WTC11 (cell line): ENCODE data around the gene CERS2. TPM values are rescaled to one million over a fixed set of nuclear protein-coding genes. Genes with fewer than 3 reads are reported as not detected.

Source experiments
- ATAC-seq: fragments of 200-7000 bp; cut with Tn5 transposase; 2 replicates; pipeline ENCODE4 v1.10.0; 2021; ENCODE audit warnings: mild to moderate bottlenecking, moderate library complexity
- CTCF ChIA-PET: fragments of 300-600 bp; sonication (Branson Sonifier 250); formaldehyde crosslinking; loops from one replicate; lab custom pipeline; 2021; ENCODE audit warnings: antibody characterized with exemption; lab: Charles Lee
- POLR2A ChIA-PET: fragments of 350-600 bp; sonication (Branson Sonifier 250); formaldehyde crosslinking; loops from one replicate; lab custom pipeline; 2021; ENCODE audit warnings: antibody characterized with exemption; lab: Charles Lee
- DNase-seq: peaks from one replicate; pipeline ENCODE4 v3.0.0; 2021; ENCODE audit warnings: low spot score
- H3K27ac Mint-ChIP-seq: 2 replicates; pipeline ENCODE4 v1.8.0; 2021; ENCODE audit warnings: mixed read lengths
- H3K27me3 Mint-ChIP-seq: 2 replicates; pipeline ENCODE4 v1.8.0; 2021; ENCODE audit warnings: low read depth, mild to moderate bottlenecking, moderate library complexity, mixed read lengths
- H3K36me3 Mint-ChIP-seq: 2 replicates; pipeline ENCODE4 v1.8.0; 2021; ENCODE audit warnings: mixed read lengths
- H3K4me1 Mint-ChIP-seq: 2 replicates; pipeline ENCODE4 v1.8.0; 2022; ENCODE audit warnings: mixed read lengths
- H3K4me3 Mint-ChIP-seq: 2 replicates; pipeline ENCODE4 v1.8.0; 2021; ENCODE audit warnings: mild to moderate bottlenecking, moderate library complexity, mixed read lengths
- H3K9me3 Mint-ChIP-seq: 2 replicates; pipeline ENCODE4 v1.8.0; 2021; ENCODE audit warnings: mixed read lengths
- ATF1 ChIP-seq: sonication (generic); formaldehyde crosslinking; IDR thresholded peaks from 2 replicates; pipeline ENCODE4 v1.8.1; 2023; ENCODE audit warnings: mild to moderate bottlenecking, moderate library complexity, missing genetic modification reagents
- MXD4 ChIP-seq: fragments of 250-450 bp; sonication (Bioruptor Pico); IDR thresholded peaks from 2 replicates; pipeline ENCODE4 v1.8.0; 2021; ENCODE audit warnings: mild to moderate bottlenecking, moderate library complexity, borderline replicate concordance
- NFATC4 ChIP-seq: fragments of 250-450 bp; sonication (Bioruptor Pico); IDR thresholded peaks from 2 replicates; pipeline ENCODE4 v1.9.0; 2021; ENCODE audit warnings: mild to moderate bottlenecking
- NFE2L1 ChIP-seq: sonication (generic); formaldehyde crosslinking; IDR thresholded peaks from 2 replicates; pipeline ENCODE4 v1.8.1; 2023; ENCODE audit warnings: missing genetic modification reagents
- NR3C1 ChIP-seq: sonication (generic); formaldehyde crosslinking; conservative IDR thresholded peaks from 2 replicates; pipeline ENCODE4 v1.8.1; 2023; ENCODE audit warnings: low read depth, mild to moderate bottlenecking, missing genetic modification reagents
- SMAD3 ChIP-seq: sonication (generic); formaldehyde crosslinking; IDR thresholded peaks from 2 replicates; pipeline ENCODE4 v1.8.0; 2022; ENCODE audit warnings: missing genetic modification reagents, mild to moderate bottlenecking, borderline replicate concordance
- SOX15 ChIP-seq: fragments of 250-450 bp; sonication (Bioruptor Pico); IDR thresholded peaks from 2 replicates; pipeline ENCODE4 v1.9.0; 2021; ENCODE audit warnings: mild to moderate bottlenecking
- ZBTB21 ChIP-seq: sonication (generic); formaldehyde crosslinking; IDR thresholded peaks from 2 replicates; pipeline ENCODE4 v1.8.1; 2023; ENCODE audit warnings: mild to moderate bottlenecking, missing genetic modification reagents, borderline replicate concordance
- ZNF121 ChIP-seq: sonication (generic); formaldehyde crosslinking; IDR thresholded peaks from 2 replicates; pipeline ENCODE4 v1.8.0; 2023; ENCODE audit warnings: missing genetic modification reagents
- ZNF416 ChIP-seq: fragments of 250-450 bp; sonication (Bioruptor Pico); IDR thresholded peaks from 2 replicates; pipeline ENCODE4 v1.9.0; 2021; ENCODE audit warnings: mild to moderate bottlenecking, inconsistent platforms
- total RNA-seq: library from RNA; stranded (reverse); gene quantifications from 3 replicates; pipeline ENCODE4 v1.2.3, GENCODE V29; 2021
- TF ChIP-seq, protein P1 (sequence below): fragments of 250-450 bp; sonication (Bioruptor Pico); conservative IDR thresholded peaks from 2 replicates; pipeline ENCODE4 v1.9.0; 2021; ENCODE audit warnings: mild to moderate bottlenecking
- TF ChIP-seq, protein P2 (sequence below): sonication (generic); formaldehyde crosslinking; conservative IDR thresholded peaks from 2 replicates; pipeline ENCODE4 v1.8.1; 2023; ENCODE audit warnings: mild to moderate bottlenecking, low read depth, missing genetic modification reagents, moderate library complexity
- TF ChIP-seq, protein P3 (sequence below): fragments of 200-600 bp; IDR thresholded peaks from 2 replicates; pipeline ENCODE4 v1.8.0; 2022; ENCODE audit warnings: antibody characterized with exemption
- TF ChIP-seq, protein P4 (sequence below): sonication (generic); formaldehyde crosslinking; IDR thresholded peaks from 2 replicates; pipeline ENCODE4 v1.8.0; 2023; ENCODE audit warnings: missing genetic modification reagents, mild to moderate bottlenecking, borderline replicate concordance

CERS2 gene
- total RNA-seq, 1 experiment from 2014 or later, result 182 TPM

DNA sequence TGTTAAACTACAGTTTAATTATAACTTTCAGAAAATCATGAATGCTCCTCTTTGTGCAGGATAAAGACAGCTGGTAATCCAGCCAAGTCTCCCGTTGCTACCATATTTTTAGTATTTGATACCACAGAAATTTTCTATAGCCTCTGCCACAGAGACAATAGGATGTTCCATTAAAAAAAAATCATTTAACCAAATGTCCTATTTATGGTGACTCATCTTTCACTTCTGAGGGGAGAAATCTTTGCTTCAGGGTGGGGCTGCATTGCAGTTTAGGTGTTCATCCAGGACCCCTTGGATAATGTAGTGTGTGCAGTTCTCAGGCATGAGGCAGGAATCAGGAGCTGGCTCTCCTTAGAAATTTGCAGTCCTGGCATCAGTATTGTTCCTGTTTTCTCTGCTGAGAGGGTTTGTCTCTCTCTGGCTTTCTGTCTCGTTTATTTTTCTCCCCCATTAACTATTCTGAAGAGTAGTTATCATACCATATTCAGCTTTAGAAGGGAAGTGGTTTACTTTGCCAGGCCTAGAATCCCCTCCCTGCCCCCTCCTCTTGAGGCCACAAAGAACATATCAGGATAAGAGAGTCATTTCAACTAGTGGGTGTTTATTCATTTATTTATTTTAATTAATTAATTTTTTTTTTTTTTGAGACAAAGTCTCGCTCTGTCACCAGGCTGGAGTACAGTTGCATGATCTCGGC lies 36.7 kb upstream of the CERS2 start (continued):
- TF ChIP-seq, protein P1, sequence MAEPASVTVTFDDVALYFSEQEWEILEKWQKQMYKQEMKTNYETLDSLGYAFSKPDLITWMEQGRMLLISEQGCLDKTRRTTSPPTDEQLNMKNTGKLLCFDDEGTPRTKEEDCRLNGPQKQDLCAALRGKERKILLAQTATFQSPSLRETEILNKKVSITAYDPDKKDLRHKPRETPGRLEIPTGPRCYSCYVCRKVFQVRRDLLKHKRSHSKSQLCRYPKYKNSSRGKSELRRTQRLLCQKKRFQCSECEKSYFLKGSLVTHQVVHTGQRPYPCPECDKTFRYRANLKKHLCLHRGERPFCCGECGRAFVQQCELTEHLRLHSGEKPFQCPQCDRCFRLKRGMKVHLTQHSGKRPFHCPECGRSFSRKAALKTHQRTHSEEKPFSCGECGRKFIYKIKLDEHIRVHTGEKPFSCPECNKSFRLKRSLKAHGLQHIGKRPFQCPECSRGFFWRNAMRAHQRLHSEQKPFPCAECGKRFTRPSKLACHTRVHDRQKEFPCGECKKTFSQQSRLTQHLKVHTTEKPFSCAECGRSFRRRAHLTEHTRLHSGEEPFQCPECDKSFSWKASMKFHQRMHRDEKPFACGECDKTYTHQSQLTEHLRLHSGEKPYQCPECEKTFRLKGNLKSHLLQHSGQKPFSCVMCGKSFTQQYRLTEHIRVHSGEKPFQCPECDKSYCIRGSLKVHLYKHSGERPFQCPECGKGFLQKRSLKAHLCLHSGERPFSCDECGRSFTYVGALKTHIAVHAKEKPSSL (CRISPR knock-in tag), result no peak
- TF ChIP-seq, protein P2, sequence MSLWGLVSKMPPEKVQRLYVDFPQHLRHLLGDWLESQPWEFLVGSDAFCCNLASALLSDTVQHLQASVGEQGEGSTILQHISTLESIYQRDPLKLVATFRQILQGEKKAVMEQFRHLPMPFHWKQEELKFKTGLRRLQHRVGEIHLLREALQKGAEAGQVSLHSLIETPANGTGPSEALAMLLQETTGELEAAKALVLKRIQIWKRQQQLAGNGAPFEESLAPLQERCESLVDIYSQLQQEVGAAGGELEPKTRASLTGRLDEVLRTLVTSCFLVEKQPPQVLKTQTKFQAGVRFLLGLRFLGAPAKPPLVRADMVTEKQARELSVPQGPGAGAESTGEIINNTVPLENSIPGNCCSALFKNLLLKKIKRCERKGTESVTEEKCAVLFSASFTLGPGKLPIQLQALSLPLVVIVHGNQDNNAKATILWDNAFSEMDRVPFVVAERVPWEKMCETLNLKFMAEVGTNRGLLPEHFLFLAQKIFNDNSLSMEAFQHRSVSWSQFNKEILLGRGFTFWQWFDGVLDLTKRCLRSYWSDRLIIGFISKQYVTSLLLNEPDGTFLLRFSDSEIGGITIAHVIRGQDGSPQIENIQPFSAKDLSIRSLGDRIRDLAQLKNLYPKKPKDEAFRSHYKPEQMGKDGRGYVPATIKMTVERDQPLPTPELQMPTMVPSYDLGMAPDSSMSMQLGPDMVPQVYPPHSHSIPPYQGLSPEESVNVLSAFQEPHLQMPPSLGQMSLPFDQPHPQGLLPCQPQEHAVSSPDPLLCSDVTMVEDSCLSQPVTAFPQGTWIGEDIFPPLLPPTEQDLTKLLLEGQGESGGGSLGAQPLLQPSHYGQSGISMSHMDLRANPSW (CRISPR knock-in tag), result no peak
- no peak for TF ChIP-seq ZNF416 (CRISPR knock-in tag)
- no peak for TF ChIP-seq SMAD3 (CRISPR knock-in tag)
- no peak for TF ChIP-seq MXD4
- no peak for TF ChIP-seq SOX15 (CRISPR knock-in tag)
- no peak for TF ChIP-seq ZNF121 (CRISPR knock-in tag)
- no peak for TF ChIP-seq ATF1
- TF ChIP-seq, protein P3, sequence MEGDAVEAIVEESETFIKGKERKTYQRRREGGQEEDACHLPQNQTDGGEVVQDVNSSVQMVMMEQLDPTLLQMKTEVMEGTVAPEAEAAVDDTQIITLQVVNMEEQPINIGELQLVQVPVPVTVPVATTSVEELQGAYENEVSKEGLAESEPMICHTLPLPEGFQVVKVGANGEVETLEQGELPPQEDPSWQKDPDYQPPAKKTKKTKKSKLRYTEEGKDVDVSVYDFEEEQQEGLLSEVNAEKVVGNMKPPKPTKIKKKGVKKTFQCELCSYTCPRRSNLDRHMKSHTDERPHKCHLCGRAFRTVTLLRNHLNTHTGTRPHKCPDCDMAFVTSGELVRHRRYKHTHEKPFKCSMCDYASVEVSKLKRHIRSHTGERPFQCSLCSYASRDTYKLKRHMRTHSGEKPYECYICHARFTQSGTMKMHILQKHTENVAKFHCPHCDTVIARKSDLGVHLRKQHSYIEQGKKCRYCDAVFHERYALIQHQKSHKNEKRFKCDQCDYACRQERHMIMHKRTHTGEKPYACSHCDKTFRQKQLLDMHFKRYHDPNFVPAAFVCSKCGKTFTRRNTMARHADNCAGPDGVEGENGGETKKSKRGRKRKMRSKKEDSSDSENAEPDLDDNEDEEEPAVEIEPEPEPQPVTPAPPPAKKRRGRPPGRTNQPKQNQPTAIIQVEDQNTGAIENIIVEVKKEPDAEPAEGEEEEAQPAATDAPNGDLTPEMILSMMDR, result no peak
- TF ChIP-seq NFATC4 (CRISPR knock-in tag), result no peak
- no peak for TF ChIP-seq NR3C1 (CRISPR knock-in tag)
- TF ChIP-seq, all 79 proteins: peak for 0

DNA sequence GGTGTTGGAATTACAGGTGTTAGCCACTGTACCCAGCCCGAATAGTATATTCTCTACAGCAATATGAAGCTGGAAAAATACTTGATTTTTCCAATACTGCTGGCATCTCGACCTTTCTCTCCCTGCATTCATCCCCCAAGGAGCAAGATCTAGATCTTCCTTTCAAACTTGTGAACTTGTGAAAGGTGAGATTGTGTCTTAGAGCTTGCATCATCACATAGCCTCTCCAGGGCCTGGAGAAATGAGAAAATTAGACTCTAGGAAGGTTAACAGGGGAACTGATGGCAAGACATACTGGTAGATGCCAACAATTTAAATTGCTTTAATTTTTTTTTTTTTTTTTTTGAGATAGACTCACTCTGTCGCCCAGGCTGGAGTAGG lies 35.7 kb upstream of the CERS2 start:
- ChIA-PET POLR2A (no interaction called here), CTCF (no interaction called here)

More for the DNA sequence above, 35.7 kb upstream of the CERS2 start:
- DNase-seq (no peak), ATAC-seq (no peak)
- TF ChIP-seq, protein P4, sequence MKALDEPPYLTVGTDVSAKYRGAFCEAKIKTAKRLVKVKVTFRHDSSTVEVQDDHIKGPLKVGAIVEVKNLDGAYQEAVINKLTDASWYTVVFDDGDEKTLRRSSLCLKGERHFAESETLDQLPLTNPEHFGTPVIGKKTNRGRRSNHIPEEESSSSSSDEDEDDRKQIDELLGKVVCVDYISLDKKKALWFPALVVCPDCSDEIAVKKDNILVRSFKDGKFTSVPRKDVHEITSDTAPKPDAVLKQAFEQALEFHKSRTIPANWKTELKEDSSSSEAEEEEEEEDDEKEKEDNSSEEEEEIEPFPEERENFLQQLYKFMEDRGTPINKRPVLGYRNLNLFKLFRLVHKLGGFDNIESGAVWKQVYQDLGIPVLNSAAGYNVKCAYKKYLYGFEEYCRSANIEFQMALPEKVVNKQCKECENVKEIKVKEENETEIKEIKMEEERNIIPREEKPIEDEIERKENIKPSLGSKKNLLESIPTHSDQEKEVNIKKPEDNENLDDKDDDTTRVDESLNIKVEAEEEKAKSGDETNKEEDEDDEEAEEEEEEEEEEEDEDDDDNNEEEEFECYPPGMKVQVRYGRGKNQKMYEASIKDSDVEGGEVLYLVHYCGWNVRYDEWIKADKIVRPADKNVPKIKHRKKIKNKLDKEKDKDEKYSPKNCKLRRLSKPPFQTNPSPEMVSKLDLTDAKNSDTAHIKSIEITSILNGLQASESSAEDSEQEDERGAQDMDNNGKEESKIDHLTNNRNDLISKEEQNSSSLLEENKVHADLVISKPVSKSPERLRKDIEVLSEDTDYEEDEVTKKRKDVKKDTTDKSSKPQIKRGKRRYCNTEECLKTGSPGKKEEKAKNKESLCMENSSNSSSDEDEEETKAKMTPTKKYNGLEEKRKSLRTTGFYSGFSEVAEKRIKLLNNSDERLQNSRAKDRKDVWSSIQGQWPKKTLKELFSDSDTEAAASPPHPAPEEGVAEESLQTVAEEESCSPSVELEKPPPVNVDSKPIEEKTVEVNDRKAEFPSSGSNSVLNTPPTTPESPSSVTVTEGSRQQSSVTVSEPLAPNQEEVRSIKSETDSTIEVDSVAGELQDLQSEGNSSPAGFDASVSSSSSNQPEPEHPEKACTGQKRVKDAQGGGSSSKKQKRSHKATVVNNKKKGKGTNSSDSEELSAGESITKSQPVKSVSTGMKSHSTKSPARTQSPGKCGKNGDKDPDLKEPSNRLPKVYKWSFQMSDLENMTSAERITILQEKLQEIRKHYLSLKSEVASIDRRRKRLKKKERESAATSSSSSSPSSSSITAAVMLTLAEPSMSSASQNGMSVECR (CRISPR knock-in tag), result no peak
- TF ChIP-seq ZBTB21 (CRISPR knock-in tag), result no peak
- TF ChIP-seq NFE2L1 (CRISPR knock-in tag), result no peak
- Mint-ChIP-seq H3K4me1 (peaks cover 34% of the 10 kb centered on the region), H3K27me3 (no peaks in the 10 kb centered on the region), H3K9me3 (no peaks in the 10 kb centered on the region), H3K4me3 (no peak overlapping the region), H3K27ac (no peak overlapping the region), H3K36me3 (no peaks in the 10 kb centered on the region)
